B cell (primary cell): ENCODE results near the gene PRRT3. TPM values are rescaled to one million over a fixed set of nuclear protein-coding genes. Genes with fewer than 3 reads are reported as not detected.
"Not testable (repeated sequence)": the region's sequence is repeated elsewhere in the genome, so short reads cannot be mapped to it uniquely, and the experiment has no call there.

Experiments
- ATAC-seq: fragments of 200-7000 bp; cut with Tn5 transposase; one replicate; pipeline ENCODE4 v1.10.0; 2021; ENCODE audit warnings: low read depth, mild to moderate bottlenecking, moderate number of reproducible peaks, moderate library complexity
- CTCF ChIA-PET: fragments of 350-600 bp; sonication (Branson Sonifier 250); formaldehyde crosslinking; loops from one replicate; lab custom pipeline; 2021; ENCODE audit warnings: antibody characterized with exemption, inconsistent platforms; lab: Charles Lee
- POLR2A ChIA-PET: fragments of 350-600 bp; sonication (Branson Sonifier 250); formaldehyde crosslinking; loops from one replicate; lab custom pipeline; 2021; ENCODE audit warnings: antibody characterized with exemption; lab: Charles Lee
- DNase-seq: peaks from one replicate; pipeline ENCODE4 v3.0.0; 2013
- H2AFZ ChIP-seq: 2 replicates; pipeline ENCODE4 v1.6.1; 2012; ENCODE audit warnings: mild to moderate bottlenecking, low read depth, low read length; ENCODE audit not compliant: insufficient read depth, poor library complexity, severe bottlenecking
- H3K27ac ChIP-seq, 2 donors: 1 replicate in 1 of 2; 2 replicates in 1 of 2; pipeline ENCODE4 v1.5.1; 2012 to 2013; ENCODE audit warnings: low read length in 2 of 2, mild to moderate bottlenecking in 2 of 2, moderate library complexity in 1 of 2
- H3K27me3 ChIP-seq, 4 experiments: fragments of 200-600 bp in 1 of 4; sonication (generic) in 1 of 4; replicated peaks in 1 of 4; 1 replicate in 2 of 4; 2 replicates in 2 of 4; pipeline versions ENCODE4 v1.6.1 to v1.7.0; 2013 to 2016; ENCODE audit warnings: low read length in 3 of 4, mild to moderate bottlenecking in 2 of 4, mixed read lengths in 1 of 4, moderate library complexity in 1 of 4; ENCODE audit not compliant: insufficient read depth in 4 of 4, control insufficient read depth in 3 of 4; ENCODE audit errors: control extremely low read depth in 1 of 4
- H3K36me3 ChIP-seq, 2 experiments: replicated peaks in 1 of 2; 1 replicate in 1 of 2; 2 replicates in 1 of 2; pipeline versions ENCODE4 v1.6.1 to v1.7.1; 2013; ENCODE audit warnings: low read length in 1 of 2; ENCODE audit not compliant: insufficient read depth in 2 of 2, control insufficient read depth in 1 of 2; ENCODE audit errors: control extremely low read depth in 1 of 2, extremely low read depth in 1 of 2
- H3K4me1 ChIP-seq, 2 donors: fragments of 200-600 bp in 1 of 2; sonication (generic) in 1 of 2; 1 replicate in 1 of 2; 2 replicates in 1 of 2; pipeline versions ENCODE4 v1.5.1 to v1.6.1; 2013 to 2017; ENCODE audit warnings: low read length in 2 of 2; ENCODE audit not compliant: control insufficient read depth in 2 of 2, insufficient read depth in 2 of 2
- H3K4me2 ChIP-seq: replicated peaks from 2 replicates; pipeline ENCODE3; 2012; ENCODE audit warnings: mild to moderate bottlenecking, low read depth, low read length; ENCODE audit not compliant: poor library complexity, severe bottlenecking
- H3K4me3 ChIP-seq, 5 experiments: fragments of 200-600 bp in 1 of 5; sonication (generic) in 1 of 5; 1 replicate in 3 of 5; 2 replicates in 2 of 5; pipeline versions ENCODE4 v1.5.1 to v1.7.0; 2011 to 2016; ENCODE audit warnings: low read length in 4 of 5, mild to moderate bottlenecking in 4 of 5, low read depth in 2 of 5, control low read depth in 1 of 5, moderate library complexity in 1 of 5; ENCODE audit not compliant: insufficient read depth in 1 of 5; ENCODE audit errors: control extremely low read depth in 1 of 5, extremely low read depth in 1 of 5
- H3K79me2 ChIP-seq: fragments of 200-600 bp; sonication (generic); one replicate; pipeline ENCODE4 v1.6.0; 2016; ENCODE audit warnings: low read length; ENCODE audit not compliant: control insufficient read depth, insufficient read depth
- H3K9ac ChIP-seq: fragments of 200-600 bp; sonication (generic); 2 replicates; pipeline ENCODE4 v1.6.1; 2017; ENCODE audit warnings: mild to moderate bottlenecking, low read length, moderate library complexity
- H3K9me3 ChIP-seq, 3 donors: one replicate each; pipeline versions ENCODE4 v1.6.1 to v1.7.1; 2013; ENCODE audit warnings: low read length in 2 of 3; ENCODE audit not compliant: control insufficient read depth in 2 of 3, insufficient read depth in 1 of 3; ENCODE audit errors: control extremely low read depth in 1 of 3
- H4K20me1 ChIP-seq: 2 replicates; pipeline ENCODE4 v1.6.0; 2012; ENCODE audit warnings: mild to moderate bottlenecking, low read length; ENCODE audit not compliant: insufficient read depth, control insufficient read depth, poor library complexity, severe bottlenecking
- H3K27ac Mint-ChIP-seq: one replicate; pipeline ENCODE4 v1.8.0; 2021; ENCODE audit warnings: mixed read lengths
- H3K27me3 Mint-ChIP-seq: one replicate; pipeline ENCODE4 v1.8.0; 2021; ENCODE audit warnings: mixed read lengths
- H3K4me1 Mint-ChIP-seq: one replicate; pipeline ENCODE4 v1.8.0; 2021; ENCODE audit warnings: mixed read lengths
- H3K4me3 Mint-ChIP-seq: one replicate; pipeline ENCODE4 v1.8.0; 2021; ENCODE audit warnings: mixed read lengths
- H3K9me3 Mint-ChIP-seq: one replicate; pipeline ENCODE4 v1.8.0; 2022; ENCODE audit warnings: mixed read lengths; ENCODE audit not compliant: insufficient read depth
- EZH2 ChIP-seq: IDR thresholded peaks from 2 replicates; pipeline ENCODE4 v1.6.1; 2012; ENCODE audit warnings: borderline replicate concordance, low read depth, mild to moderate bottlenecking, moderate library complexity, low read length; ENCODE audit not compliant: insufficient read depth, poor library complexity, severe bottlenecking
- WGBS: methylation state at CpG from one replicate; pipeline ENCODE4 v1.1.5; 2013; ENCODE audit warnings: missing lambda C conversion rate; ENCODE audit not compliant: insufficient coverage; 5-methylcytosine and 5-hydroxymethylcytosine counted together
- intact Hi-C: fragments of 100-400 bp; cut with micrococcal nuclease; formaldehyde crosslinking; loops from one replicate; pipeline ENCODE4 v1.10.0; 2022
- polyA plus RNA-seq: library from polyadenylated mRNA; depleted of rRNA; stranded (reverse); fragments of >200 nt; gene quantifications from 2 replicates; pipeline ENCODE4 v1.2.3, GENCODE V29; 2012
- total RNA-seq, 2 donors: library from RNA; stranded (reverse); fragments of 120-200 nt in 1 of 2; gene quantifications; 1 replicate in 1 of 2; 2 replicates in 1 of 2; pipeline versions ENCODE4 v1.2.3 to v1.2.4, GENCODE V29; 2013 to 2022
- TF ChIP-seq, protein P1 (sequence below): fragments of 200-600 bp; IDR thresholded peaks from one replicate; pipeline ENCODE4 v1.8.0; 2022; ENCODE audit warnings: antibody characterized with exemption, mild to moderate bottlenecking

PRRT3 gene
- total and polyA plus RNA-seq, 2 donors (not counting 1 experiment from before 2014, with no cell fraction given) = 1.7 to 3.9 TPM

DNA sequence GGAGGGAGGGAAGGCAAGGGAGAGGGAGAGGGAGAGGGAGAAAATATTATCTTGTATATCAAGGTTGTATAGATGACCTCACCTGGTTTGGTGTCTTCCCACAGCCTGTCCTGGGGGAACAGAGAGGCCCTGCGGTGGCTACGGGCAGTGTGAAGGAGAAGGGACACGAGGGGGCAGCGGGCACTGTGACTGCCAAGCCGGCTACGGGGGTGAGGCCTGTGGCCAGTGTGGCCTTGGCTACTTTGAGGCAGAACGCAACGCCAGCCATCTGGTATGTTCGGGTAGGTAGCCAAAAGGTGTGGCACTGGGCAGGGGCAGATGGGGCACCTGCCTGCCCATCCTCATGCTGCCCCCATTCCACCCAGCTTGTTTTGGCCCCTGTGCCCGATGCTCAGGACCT, 11.5 kb downstream of the PRRT3 start:
- Histone ChIP-seq H3K9me3 (no peaks in the 10 kb centered on the region), H3K36me3 (peaks cover 0 to 25% of the 10 kb centered on the region in 2 experiments), H3K4me3 (no peak overlapping the region), H3K27ac (no peak overlapping the region), H4K20me1 (no peaks in the 10 kb centered on the region), H2AFZ (no peak overlapping the region), H3K9ac (no peak overlapping the region), H3K4me2 (no peak overlapping the region), H3K4me1 (no peaks in the 10 kb centered on the region), H3K27me3 (no peaks in the 10 kb centered on the region), H3K79me2 (peaks cover 6% of the 10 kb centered on the region)
- ChIA-PET POLR2A (no interaction called here), CTCF (no interaction called here)
- no peak for TF ChIP-seq EZH2
- TF ChIP-seq, protein P1, sequence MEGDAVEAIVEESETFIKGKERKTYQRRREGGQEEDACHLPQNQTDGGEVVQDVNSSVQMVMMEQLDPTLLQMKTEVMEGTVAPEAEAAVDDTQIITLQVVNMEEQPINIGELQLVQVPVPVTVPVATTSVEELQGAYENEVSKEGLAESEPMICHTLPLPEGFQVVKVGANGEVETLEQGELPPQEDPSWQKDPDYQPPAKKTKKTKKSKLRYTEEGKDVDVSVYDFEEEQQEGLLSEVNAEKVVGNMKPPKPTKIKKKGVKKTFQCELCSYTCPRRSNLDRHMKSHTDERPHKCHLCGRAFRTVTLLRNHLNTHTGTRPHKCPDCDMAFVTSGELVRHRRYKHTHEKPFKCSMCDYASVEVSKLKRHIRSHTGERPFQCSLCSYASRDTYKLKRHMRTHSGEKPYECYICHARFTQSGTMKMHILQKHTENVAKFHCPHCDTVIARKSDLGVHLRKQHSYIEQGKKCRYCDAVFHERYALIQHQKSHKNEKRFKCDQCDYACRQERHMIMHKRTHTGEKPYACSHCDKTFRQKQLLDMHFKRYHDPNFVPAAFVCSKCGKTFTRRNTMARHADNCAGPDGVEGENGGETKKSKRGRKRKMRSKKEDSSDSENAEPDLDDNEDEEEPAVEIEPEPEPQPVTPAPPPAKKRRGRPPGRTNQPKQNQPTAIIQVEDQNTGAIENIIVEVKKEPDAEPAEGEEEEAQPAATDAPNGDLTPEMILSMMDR = no peak
- DNase-seq (no peak), ATAC-seq (no peak)
- Mint-ChIP-seq H3K27ac (no peak overlapping the region), H3K27me3 (no peaks in the 10 kb centered on the region), H3K4me3 (no peak overlapping the region), H3K9me3 (no peaks in the 10 kb centered on the region), H3K4me1 (peaks cover 5% of the 10 kb centered on the region)
- WGBS = 98% methylated on average over 9 of the region's 10 CpGs
- intact Hi-C loops = no loop called here

DNA sequence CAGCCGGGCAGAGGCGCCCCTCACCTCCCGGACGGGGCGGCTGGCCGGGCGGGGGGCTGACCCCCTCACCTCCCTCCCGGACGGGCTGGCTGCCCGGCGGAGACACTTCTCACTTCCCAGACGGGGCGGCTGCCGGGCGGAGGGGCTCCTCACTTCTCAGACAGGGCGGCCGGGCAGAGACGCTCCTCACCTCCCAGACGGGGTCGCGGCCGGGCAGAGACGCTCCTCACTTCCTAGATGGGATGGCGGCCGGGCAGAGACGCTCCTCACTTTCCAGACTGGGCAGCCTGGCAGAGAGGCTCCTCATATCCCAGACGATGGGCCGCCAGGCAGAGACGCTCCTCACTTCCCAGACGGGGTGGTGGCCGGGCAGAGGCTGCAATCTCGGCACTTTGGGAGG, 12.3 kb downstream of the PRRT3 start:
- H3K4me3 Mint-ChIP-seq, H3K4me2 ChIP-seq, CTCF ChIA-PET, H4K20me1 ChIP-seq, ATAC-seq, H3K4me3 ChIP-seq, POLR2A ChIA-PET, intact Hi-C loops, H3K9me3 Mint-ChIP-seq, H3K4me1 ChIP-seq, H3K9me3 ChIP-seq, DNase-seq, H3K27me3 ChIP-seq, H3K27me3 Mint-ChIP-seq, H3K27ac Mint-ChIP-seq, H3K9ac ChIP-seq, H3K27ac ChIP-seq, H2AFZ ChIP-seq: not testable (repeated sequence)
- H3K36me3 ChIP-seq = peaks cover 0 to 30% of the 10 kb centered on the region in 2 experiments
- WGBS = 100% methylated on average over 2 of the region's 32 CpGs
- H3K4me1 Mint-ChIP-seq = peaks cover 11% of the 10 kb centered on the region
- H3K79me2 ChIP-seq = peaks cover 14% of the 10 kb centered on the region
